IMR-90 (cell line): ENCODE measurements around the gene KLC3.

Experiments
- CEBPB ChIP-seq: IDR thresholded peaks from 2 replicates; pipeline ENCODE4 v1.6.1; 2012; ENCODE audit warnings: low read depth, low read length, improper control_type of control experiment
- CTCF ChIP-seq: conservative IDR thresholded peaks from 2 replicates; pipeline ENCODE4 v1.5.1; 2012; ENCODE audit warnings: mild to moderate bottlenecking, low read depth, low read length, improper control_type of control experiment
- FOS ChIP-seq: fragments of 150-350 bp; IDR thresholded peaks from 2 replicates; pipeline ENCODE4 v1.6.1; 2016; ENCODE audit warnings: low read depth, low read length
- MAFK ChIP-seq: IDR thresholded peaks from 2 replicates; pipeline ENCODE4 v1.6.1; 2012; ENCODE audit warnings: low read depth, low read length, improper control_type of control experiment
- POLR2A ChIP-seq: IDR thresholded peaks from 2 replicates; pipeline ENCODE4 v1.6.1; 2012; ENCODE audit warnings: mild to moderate bottlenecking, low read depth, low read length
- RFX5 ChIP-seq: IDR thresholded peaks from 2 replicates; pipeline ENCODE4 v1.8.0; 2012; ENCODE audit warnings: low read depth, mild to moderate bottlenecking, low read length, moderate library complexity
- SMC3 ChIP-seq: fragments of 150-350 bp; IDR thresholded peaks from 2 replicates; pipeline ENCODE4 v1.6.1; 2016; ENCODE audit warnings: low read depth, mild to moderate bottlenecking, antibody characterized with exemption, low read length, moderate library complexity
- TF ChIP-seq, protein P1 (sequence below): fragments of 150-350 bp; IDR thresholded peaks from 2 replicates; pipeline ENCODE4 v1.6.1; 2017; ENCODE audit warnings: mild to moderate bottlenecking, antibody characterized with exemption, low read length, low read depth

DNA sequence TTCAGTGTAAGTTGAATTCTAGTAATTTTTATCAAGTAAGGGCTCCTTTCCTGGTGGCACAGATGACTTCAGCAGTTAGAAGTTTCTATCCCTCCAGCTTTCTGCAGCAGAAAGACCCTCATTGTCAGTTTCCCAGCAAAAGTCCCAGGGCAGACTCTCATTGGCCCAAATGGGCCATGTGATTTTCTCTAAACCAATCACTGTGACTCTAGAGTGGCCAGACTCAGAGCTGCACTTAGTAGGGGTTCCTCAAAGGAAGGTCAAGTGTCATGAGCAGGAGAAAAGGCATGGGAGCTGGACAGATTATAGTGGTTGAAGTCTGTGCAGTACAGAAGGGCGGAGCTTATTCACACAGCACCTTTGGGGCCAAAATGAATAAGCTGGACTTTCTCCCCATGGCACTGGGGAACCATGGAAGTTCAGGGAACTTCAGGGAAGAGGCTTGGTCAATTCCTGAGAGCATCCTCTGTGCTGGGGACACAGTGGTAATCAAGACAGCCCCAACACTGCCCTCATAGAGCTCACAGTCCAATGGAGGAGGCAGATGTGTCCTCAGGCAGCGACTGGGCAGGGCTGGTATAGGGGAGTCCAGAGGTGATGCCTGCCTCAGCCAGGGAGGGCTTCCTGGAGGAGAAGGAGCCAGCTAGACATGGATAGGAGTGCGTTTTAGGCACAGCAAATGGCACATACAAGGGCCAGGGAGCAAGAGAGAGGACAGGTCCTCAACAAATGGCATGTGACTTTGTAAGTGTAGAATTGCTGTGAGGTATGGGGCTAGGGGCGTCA lies 36.2 kb upstream of the KLC3 start:
- no peak for TF ChIP-seq CTCF
- TF ChIP-seq SMC3 = no peak
- no peak for TF ChIP-seq POLR2A
- TF ChIP-seq RFX5 = no peak
- TF ChIP-seq FOS = no peak
- TF ChIP-seq CEBPB = no peak
- TF ChIP-seq, protein P1, sequence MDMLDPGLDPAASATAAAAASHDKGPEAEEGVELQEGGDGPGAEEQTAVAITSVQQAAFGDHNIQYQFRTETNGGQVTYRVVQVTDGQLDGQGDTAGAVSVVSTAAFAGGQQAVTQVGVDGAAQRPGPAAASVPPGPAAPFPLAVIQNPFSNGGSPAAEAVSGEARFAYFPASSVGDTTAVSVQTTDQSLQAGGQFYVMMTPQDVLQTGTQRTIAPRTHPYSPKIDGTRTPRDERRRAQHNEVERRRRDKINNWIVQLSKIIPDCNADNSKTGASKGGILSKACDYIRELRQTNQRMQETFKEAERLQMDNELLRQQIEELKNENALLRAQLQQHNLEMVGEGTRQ = peak; percentile 52; the same call in 1 of the 2 replicates
- no peak for TF ChIP-seq MAFK
